ENCODE measurements around the gene TBCC.
A peak's percentile ranks its signal among the peaks of the same experiment; 100 is the strongest.
"Not testable (repeated sequence)": the region's sequence is repeated elsewhere in the genome, so short reads cannot be mapped to it uniquely, and the experiment has no call there.

TBCC gene

GRCh38 chr6:42727627-42728026 lies 18.3 kb downstream of the TBCC start:
- no peak for DNase-seq

GRCh38 chr6:42727087-42727611 lies 18.8 kb downstream of the TBCC start:
- DNase-seq: no peak

GRCh38 chr6:42726485-42727086 lies 19.3 kb downstream of the TBCC start:
- DNase-seq: peak; percentile 76

GRCh38 chr6:42726026-42726425 lies 19.9 kb downstream of the TBCC start:
- DNase-seq: no peak

GRCh38 chr6:42724825-42725224 lies 21.1 kb downstream of the TBCC start:
- DNase-seq: no peak

- DNase-seq: no peak
Observed at GRCh38 chr6:42722497-42722896, 23.4 kb downstream of the TBCC start, which contains the start of gene PRPH2. Gene PRPH2 (minus strand): TSS chr6:42722597. CDS start chr6:42722334, 263 bp downstream.

GRCh38 chr6:42720739-42721138 lies 25.2 kb downstream of the TBCC start:
- no peak for DNase-seq

GRCh38 chr6:42715871-42716270 lies 30.0 kb downstream of the TBCC start:
- no peak for DNase-seq

GRCh38 chr6:42714098-42714761 lies 31.7 kb downstream of the TBCC start:
- DNase-seq: no peak

GRCh38 chr6:42711930-42712329 lies 34.0 kb downstream of the TBCC start:
- no peak for DNase-seq

- DNase-seq: peak; percentile 43
Observed at GRCh38 chr6:42710316-42710715, 35.6 kb downstream of the TBCC start.

GRCh38 chr6:42709871-42710270 lies 36.0 kb downstream of the TBCC start:
- DNase-seq: no peak

GRCh38 chr6:42708096-42708495 lies 37.8 kb downstream of the TBCC start:
- no peak for DNase-seq

GRCh38 chr6:42707595-42707994 lies 38.3 kb downstream of the TBCC start:
- DNase-seq: no peak

GRCh38 chr6:42704937-42705374 lies 40.9 kb downstream of the TBCC start:
- DNase-seq: no peak

- DNase-seq: no peak
Observed at GRCh38 chr6:42704251-42704936, 41.5 kb downstream of the TBCC start.

- DNase-seq: not testable (repeated sequence)
Observed at GRCh38 chr6:42702786-42703185, 43.1 kb downstream of the TBCC start.

- DNase-seq: no peak
Observed at GRCh38 chr6:42702200-42702599, 43.7 kb downstream of the TBCC start.

GRCh38 chr6:42698217-42698616 lies 47.7 kb downstream of the TBCC start:
- no peak for DNase-seq

GRCh38 chr6:42697268-42697655 lies 48.6 kb downstream of the TBCC start:
- no peak for DNase-seq

- DNase-seq: no peak
Observed at GRCh38 chr6:42696526-42697267, 49.2 kb downstream of the TBCC start.

GRCh38 chr6:42694586-42694985 lies 51.3 kb downstream of the TBCC start:
- no peak for DNase-seq

Data from NCI-H2227 treated with DMSO at 0.1 percent for 48 hours (cell line).